Cardiac muscle cell (in vitro differentiated cells and primary cell): Measurements from ENCODE around the gene EFCAB6. TPM values are rescaled to one million over a fixed set of nuclear protein-coding genes. Genes with fewer than 3 reads are reported as not detected.

Source experiments
- DNase-seq, 2 donors: peaks; one replicate each; pipeline versions ENCODE4 v3.0.0 to v3.0.0-alpha.2; 2010 to 2017; ENCODE audit warnings: low read depth in 1 of 2, low spot score in 1 of 2
- H3K27ac ChIP-seq: fragments of 200-600 bp; sonication (generic); 2 replicates; pipeline ENCODE4 v1.5.1; 2016
- H3K27me3 ChIP-seq: fragments of 200-600 bp; sonication (generic); 2 replicates; pipeline ENCODE4 v1.6.0; 2016; ENCODE audit warnings: control low read depth
- H3K36me3 ChIP-seq: fragments of 200-600 bp; sonication (generic); 2 replicates; pipeline ENCODE4 v1.5.1; 2016; ENCODE audit warnings: control low read depth
- H3K4me1 ChIP-seq: fragments of 200-600 bp; sonication (generic); 2 replicates; pipeline ENCODE4 v1.8.1; 2017; ENCODE audit warnings: low read depth, mild to moderate bottlenecking, mixed run types
- H3K4me3 ChIP-seq: fragments of 200-600 bp; sonication (generic); 2 replicates; pipeline ENCODE4 v1.5.1; 2016; ENCODE audit warnings: mild to moderate bottlenecking
- H3K9me3 ChIP-seq: fragments of 200-600 bp; sonication (generic); 2 replicates; pipeline ENCODE4 v1.5.1; 2017; ENCODE audit warnings: low read depth, mild to moderate bottlenecking, control low read depth
- CTCF ChIP-seq: IDR thresholded peaks from 2 replicates; pipeline ENCODE4 v1.5.1; 2012; ENCODE audit warnings: low read depth, mild to moderate bottlenecking, low read length
- polyA plus RNA-seq: library from polyadenylated mRNA; unstranded; fragments of >200 nt; fragmentation: Nextera tagmentation; extraction: Ambion mirVana; gene quantifications from 2 replicates; pipeline ENCODE4 v1.2.1, GENCODE V29; 2016
- total RNA-seq: library from RNA; depleted of rRNA; stranded (reverse); fragments of >200 nt; gene quantifications from 2 replicates; pipeline ENCODE4 v1.2.3, GENCODE V29; 2016

EFCAB6 gene
- total and polyA plus RNA-seq, 2 experiments from 2014 or later: 1.5 to 3.8 TPM

GRCh38 chr22:43550024-43550620 is 262.0 kb downstream of the EFCAB6 start:
- no peak for TF ChIP-seq CTCF
- Histone ChIP-seq H3K4me3 (no peak overlapping the region), H3K9me3 (no peaks in the 10 kb centered on the region), H3K27ac (no peak overlapping the region), H3K4me1 (no peaks in the 10 kb centered on the region), H3K36me3 (no peaks in the 10 kb centered on the region), H3K27me3 (no peaks in the 10 kb centered on the region)
- DNase-seq: no peak

GRCh38 chr22:43546186-43546585 is 265.9 kb downstream of the EFCAB6 start:
- DNase-seq: no peak
- no peak overlapping the region for H3K4me3 ChIP-seq
- no peaks in the 10 kb centered on the region for H3K4me1 ChIP-seq
- H3K9me3 ChIP-seq: no peaks in the 10 kb centered on the region
- H3K36me3 ChIP-seq: no peaks in the 10 kb centered on the region
- TF ChIP-seq CTCF: no peak
- no peaks in the 10 kb centered on the region for H3K27me3 ChIP-seq
- H3K27ac ChIP-seq: no peak overlapping the region

GRCh38 chr22:43544289-43544673 is 267.8 kb downstream of the EFCAB6 start:
- no peak for DNase-seq

GRCh38 chr22:43543522-43544288 is 268.4 kb downstream of the EFCAB6 start:
- no peak for DNase-seq
- H3K4me1 ChIP-seq: no peaks in the 10 kb centered on the region
- H3K4me3 ChIP-seq: no peak overlapping the region
- no peak overlapping the region for H3K27ac ChIP-seq
- TF ChIP-seq CTCF: no peak
- H3K27me3 ChIP-seq: no peaks in the 10 kb centered on the region
- no peaks in the 10 kb centered on the region for H3K36me3 ChIP-seq
- no peaks in the 10 kb centered on the region for H3K9me3 ChIP-seq

More at GRCh38 chr22:43544289-43544673, 267.8 kb downstream of the EFCAB6 start:
- no peaks in the 10 kb centered on the region for H3K27me3 ChIP-seq
- no peak for TF ChIP-seq CTCF
- H3K4me1 ChIP-seq: no peaks in the 10 kb centered on the region
- no peak overlapping the region for H3K27ac ChIP-seq
- H3K4me3 ChIP-seq: no peak overlapping the region
- no peaks in the 10 kb centered on the region for H3K9me3 ChIP-seq
- H3K36me3 ChIP-seq: no peaks in the 10 kb centered on the region

- Histone ChIP-seq H3K9me3 (no peaks in the 10 kb centered on the region), H3K27me3 (no peaks in the 10 kb centered on the region), H3K27ac (no peak overlapping the region), H3K36me3 (no peaks in the 10 kb centered on the region), H3K4me3 (no peak overlapping the region), H3K4me1 (no peaks in the 10 kb centered on the region)
- no peak for DNase-seq
- no peak for TF ChIP-seq CTCF
These were observed 269.2 kb downstream of the EFCAB6 start for GRCh38 chr22:43542681-43543521.
